ENCODE measurements around the gene XRN2.

Gene XRN2

DNA sequence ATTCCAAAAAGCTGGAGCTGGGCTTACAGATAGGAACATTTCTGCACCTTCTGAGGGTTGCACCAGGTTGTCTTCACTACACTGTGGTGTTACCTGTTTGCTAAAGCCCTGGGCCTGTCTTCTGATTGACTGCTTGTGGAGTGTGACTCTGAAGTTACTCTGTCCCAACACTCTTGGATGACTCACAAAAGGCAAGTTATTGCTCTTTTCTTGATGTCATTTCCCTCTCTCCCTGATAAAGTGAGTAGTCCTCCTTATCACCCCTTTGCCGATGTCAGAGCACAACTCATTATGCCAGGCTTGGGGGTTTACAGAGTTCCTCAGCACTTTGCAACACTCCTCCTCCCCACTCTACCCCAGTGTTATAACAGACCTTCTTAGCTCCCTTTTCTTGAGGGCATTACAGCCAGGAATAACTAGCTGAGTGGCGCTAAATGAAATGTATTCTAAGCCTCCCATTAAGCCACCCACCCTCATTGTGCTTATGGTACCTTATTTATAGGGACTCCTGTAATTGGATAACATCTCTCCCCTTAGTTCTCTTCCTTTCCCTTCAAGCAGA is 130.3 kb downstream of the XRN2 start:
- no peak for DNase-seq

GRCh38 chr20:21435576-21435975 is 132.4 kb downstream of the XRN2 start:
- DNase-seq, result no peak

DNA sequence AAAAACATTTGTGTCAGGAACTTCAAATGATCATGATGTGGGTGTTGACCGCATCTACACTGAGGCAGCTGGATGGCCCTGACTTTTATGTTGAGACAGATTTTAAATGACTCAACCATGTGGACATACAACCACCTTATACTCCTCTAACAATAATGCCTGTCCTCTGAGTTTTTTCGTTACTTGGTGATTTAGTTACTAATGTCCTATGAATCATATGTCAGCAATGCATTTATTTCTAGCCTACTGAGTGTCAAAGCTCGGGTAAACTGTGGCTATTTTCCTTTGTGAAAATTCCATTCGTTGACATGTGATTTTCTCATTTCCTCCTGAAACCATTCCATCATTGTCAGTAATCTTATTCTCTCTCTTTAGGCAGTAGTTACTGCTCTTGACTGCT is 133.1 kb downstream of the XRN2 start:
- no peak for DNase-seq

DNA sequence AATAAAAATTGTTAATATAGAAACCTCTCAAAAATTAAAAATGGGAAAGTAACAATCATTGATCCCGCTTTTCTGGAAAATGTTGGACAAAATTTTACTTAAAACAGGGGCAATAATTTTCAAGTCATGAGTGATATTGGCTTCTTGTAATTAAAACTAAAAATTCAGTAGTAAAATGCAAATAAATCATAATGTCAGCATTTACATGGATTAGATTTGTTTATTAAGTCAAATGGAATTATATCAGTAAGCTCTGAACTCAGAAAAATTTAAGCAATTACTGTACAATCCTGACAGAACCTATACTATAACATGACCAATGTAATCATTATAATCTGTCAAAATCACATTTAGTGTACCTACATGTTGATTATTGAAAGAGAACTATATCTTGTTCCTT is 134.1 kb downstream of the XRN2 start:
- DNase-seq, result no peak

DNA sequence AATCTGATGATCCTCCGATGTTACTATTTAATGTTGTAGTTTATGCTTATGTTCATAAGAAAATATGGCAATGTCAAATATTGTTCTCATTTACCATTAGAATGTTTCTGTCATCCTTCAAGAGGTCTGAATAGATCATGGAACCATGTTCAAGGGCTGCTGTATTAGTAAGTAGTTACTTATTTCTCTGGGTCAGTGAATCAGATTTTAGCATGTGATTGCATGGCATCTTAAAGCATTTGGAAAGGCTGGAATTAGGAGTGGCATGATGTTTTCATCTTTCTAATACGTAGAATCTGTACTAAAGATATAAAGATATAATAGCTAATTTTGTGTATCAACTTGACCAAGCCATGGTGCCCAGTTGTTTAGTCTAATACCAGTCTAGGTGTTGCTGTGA is 134.7 kb downstream of the XRN2 start:
- DNase-seq, result no peak
